Measurements from ENCODE around the gene CACNA1B. TPM values are rescaled to one million over a fixed set of nuclear protein-coding genes. Genes with fewer than 3 reads are reported as not detected.

CACNA1B gene
- total RNA-seq, 1 donor, result under 0.01 TPM

DNA sequence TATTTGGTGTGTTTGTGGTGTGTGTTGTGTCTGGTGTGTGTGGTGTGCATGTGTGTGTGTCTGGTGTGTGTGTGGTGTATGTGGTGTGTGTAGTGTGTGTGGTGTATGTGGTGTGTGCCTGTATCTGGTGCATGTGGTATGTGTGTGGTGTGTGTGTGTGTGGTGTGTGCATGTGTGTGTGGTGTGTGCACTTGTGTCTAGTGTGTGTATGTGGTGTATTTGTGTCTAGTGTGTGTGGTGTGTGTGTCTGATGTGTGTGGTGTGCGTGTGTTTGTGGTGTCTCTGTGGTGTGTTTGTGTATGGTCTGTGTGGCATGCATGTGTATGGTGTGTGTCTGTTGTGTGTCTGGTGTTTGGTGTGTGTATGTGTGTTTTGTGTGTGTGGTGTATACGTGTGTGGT lies 71.1 kb downstream of the CACNA1B start:
- Histone ChIP-seq H2AFZ (ENCODE audit: low read length) (no peak overlapping the region), H3K36me3 (ENCODE audit: insufficient read depth, low read length) (no peaks in the 10 kb centered on the region), H3K9me3 (ENCODE audit: low read depth, low read length) (peaks cover 6% of the 10 kb centered on the region), H3K27ac (ENCODE audit: low read depth, low read length) (no peak overlapping the region), H3K79me2 (ENCODE audit: insufficient read depth, low read length) (no peaks in the 10 kb centered on the region), H4K20me1 (ENCODE audit: insufficient read depth, low read length) (no peaks in the 10 kb centered on the region), H3K4me1 (ENCODE audit: insufficient read depth, low read length) (no peaks in the 10 kb centered on the region), H3K4me3 (ENCODE audit: insufficient read depth, low read length) (no peak overlapping the region), H3K4me2 (ENCODE audit: insufficient read depth, low read length) (no peak overlapping the region), H3K27me3 (ENCODE audit: insufficient read depth, low read length) (no peaks in the 10 kb centered on the region)
- TF ChIP-seq, protein P1, sequence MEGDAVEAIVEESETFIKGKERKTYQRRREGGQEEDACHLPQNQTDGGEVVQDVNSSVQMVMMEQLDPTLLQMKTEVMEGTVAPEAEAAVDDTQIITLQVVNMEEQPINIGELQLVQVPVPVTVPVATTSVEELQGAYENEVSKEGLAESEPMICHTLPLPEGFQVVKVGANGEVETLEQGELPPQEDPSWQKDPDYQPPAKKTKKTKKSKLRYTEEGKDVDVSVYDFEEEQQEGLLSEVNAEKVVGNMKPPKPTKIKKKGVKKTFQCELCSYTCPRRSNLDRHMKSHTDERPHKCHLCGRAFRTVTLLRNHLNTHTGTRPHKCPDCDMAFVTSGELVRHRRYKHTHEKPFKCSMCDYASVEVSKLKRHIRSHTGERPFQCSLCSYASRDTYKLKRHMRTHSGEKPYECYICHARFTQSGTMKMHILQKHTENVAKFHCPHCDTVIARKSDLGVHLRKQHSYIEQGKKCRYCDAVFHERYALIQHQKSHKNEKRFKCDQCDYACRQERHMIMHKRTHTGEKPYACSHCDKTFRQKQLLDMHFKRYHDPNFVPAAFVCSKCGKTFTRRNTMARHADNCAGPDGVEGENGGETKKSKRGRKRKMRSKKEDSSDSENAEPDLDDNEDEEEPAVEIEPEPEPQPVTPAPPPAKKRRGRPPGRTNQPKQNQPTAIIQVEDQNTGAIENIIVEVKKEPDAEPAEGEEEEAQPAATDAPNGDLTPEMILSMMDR (IDR thresholded peaks at IDR 0.05; ENCODE audit: extremely low read depth, low read depth, low read length), result no peak
- DNase-seq (ENCODE audit: insufficient read length, low spot score, missing footprints), result no peak

DNA sequence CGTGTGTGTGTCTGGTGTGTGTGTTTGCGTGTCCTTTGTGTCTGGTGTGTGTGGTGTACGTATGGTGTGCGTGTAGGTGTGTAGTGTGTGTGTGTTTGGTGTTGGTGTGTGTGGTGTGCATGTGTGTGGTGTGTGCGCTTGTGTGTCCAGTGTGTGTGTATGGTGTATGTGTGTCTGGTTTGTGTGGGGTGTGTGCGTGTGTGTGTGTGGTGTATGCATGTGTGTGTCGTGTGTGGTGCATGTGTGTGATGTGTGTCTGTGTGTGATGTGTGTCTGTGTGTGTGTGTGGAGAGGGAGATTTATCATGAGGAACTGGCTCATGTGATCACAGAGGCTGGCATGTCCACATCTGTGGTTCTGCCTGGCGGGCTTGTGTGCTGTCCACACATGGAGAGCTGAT lies 71.7 kb downstream of the CACNA1B start:
- Histone ChIP-seq H4K20me1 (ENCODE audit: insufficient read depth, low read length) (no peaks in the 10 kb centered on the region), H3K27me3 (ENCODE audit: insufficient read depth, low read length) (no peaks in the 10 kb centered on the region), H3K27ac (ENCODE audit: low read depth, low read length) (no peak overlapping the region), H3K4me3 (ENCODE audit: insufficient read depth, low read length) (no peak overlapping the region), H3K9me3 (ENCODE audit: low read depth, low read length) (peaks cover 6% of the 10 kb centered on the region), H3K4me1 (ENCODE audit: insufficient read depth, low read length) (no peaks in the 10 kb centered on the region), H3K36me3 (ENCODE audit: insufficient read depth, low read length) (no peaks in the 10 kb centered on the region), H3K79me2 (ENCODE audit: insufficient read depth, low read length) (no peaks in the 10 kb centered on the region), H2AFZ (ENCODE audit: low read length) (no peak overlapping the region), H3K4me2 (ENCODE audit: insufficient read depth, low read length) (no peak overlapping the region)
- TF ChIP-seq, protein P1 (IDR thresholded peaks at IDR 0.05; ENCODE audit: extremely low read depth, low read depth, low read length), result no peak
- DNase-seq (ENCODE audit: insufficient read length, low spot score, missing footprints), result peak; percentile 26

DNA sequence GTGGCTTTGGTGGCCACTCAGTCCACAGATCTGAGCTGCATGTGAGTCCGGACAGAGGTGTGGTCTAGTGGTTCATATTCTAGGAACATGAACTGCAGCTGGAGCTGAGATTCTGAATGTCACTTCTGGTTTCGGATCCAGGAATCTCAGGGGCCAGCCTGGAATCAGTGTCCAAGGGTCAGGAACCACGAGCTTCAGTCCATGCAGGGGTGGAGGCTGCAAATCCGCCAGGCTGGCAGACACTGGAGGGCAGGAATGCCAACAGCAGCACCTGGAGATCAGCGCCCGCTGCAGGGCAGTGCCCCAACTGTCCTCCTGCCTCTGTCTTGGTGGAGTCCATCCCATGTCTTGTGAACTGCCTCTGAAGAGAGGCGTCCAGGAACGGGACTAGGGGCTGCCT lies 73.5 kb downstream of the CACNA1B start:
- TF ChIP-seq, protein P1 (IDR thresholded peaks at IDR 0.05; ENCODE audit: extremely low read depth, low read depth, low read length), result no peak
- Histone ChIP-seq H2AFZ (ENCODE audit: low read length) (no peak overlapping the region), H4K20me1 (ENCODE audit: insufficient read depth, low read length) (no peaks in the 10 kb centered on the region), H3K4me1 (ENCODE audit: insufficient read depth, low read length) (no peaks in the 10 kb centered on the region), H3K36me3 (ENCODE audit: insufficient read depth, low read length) (no peaks in the 10 kb centered on the region), H3K27ac (ENCODE audit: low read depth, low read length) (no peak overlapping the region), H3K27me3 (ENCODE audit: insufficient read depth, low read length) (no peaks in the 10 kb centered on the region), H3K4me3 (ENCODE audit: insufficient read depth, low read length) (no peak overlapping the region), H3K9me3 (ENCODE audit: low read depth, low read length) (no peaks in the 10 kb centered on the region), H3K4me2 (ENCODE audit: insufficient read depth, low read length) (no peak overlapping the region), H3K79me2 (ENCODE audit: insufficient read depth, low read length) (no peaks in the 10 kb centered on the region)
- peak; percentile 3 for DNase-seq (ENCODE audit: insufficient read length, low spot score, missing footprints)

DNA sequence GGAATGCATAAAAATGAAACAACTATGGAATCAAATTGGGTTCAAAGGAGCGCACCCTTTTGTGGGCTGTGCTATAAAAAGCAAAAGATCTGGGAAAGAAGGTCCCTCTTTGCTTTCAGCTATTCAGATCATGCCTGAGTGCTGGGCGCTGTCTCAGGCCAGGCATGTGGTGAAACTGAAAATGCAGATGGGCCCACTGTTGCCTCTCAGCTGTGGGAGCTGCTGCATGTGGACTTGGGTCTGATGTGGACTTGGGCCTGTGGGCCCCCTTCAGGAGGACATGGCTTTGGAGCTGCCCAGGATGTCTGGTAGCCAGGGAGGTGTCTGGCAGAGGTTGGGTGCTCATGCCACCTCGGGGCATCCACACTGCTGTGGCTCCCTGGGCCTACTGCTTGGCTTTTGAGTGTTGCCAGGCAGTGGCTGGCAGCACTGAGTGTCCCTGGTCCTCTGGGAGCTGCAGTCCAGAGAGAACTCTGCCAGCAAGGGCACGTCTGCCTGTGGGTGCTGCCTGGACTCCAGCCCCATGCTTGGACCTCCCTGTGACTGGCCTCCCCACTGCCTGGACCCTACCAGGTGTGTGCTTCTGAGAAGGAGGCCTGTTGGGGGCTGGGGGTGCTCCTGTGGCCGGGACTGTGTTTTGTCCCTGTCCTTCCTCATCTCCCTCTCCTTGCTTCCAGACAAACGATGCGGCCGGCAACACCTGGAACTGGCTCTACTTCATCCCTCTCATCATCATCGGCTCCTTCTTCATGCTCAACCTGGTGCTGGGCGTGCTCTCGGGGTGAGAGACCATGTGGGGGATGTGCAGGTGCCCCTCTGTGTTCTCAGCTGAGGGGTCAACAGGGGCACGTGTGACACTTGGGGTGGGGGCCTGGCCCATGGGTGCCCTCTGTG lies 74.3 kb downstream of the CACNA1B start:
- Histone ChIP-seq H3K36me3 (ENCODE audit: insufficient read depth, low read length) (no peaks in the 10 kb centered on the region), H3K79me2 (ENCODE audit: insufficient read depth, low read length) (no peaks in the 10 kb centered on the region), H3K4me2 (ENCODE audit: insufficient read depth, low read length) (no peak overlapping the region), H3K27me3 (ENCODE audit: insufficient read depth, low read length) (no peaks in the 10 kb centered on the region), H2AFZ (ENCODE audit: low read length) (no peak overlapping the region), H3K27ac (ENCODE audit: low read depth, low read length) (no peak overlapping the region), H3K4me3 (ENCODE audit: insufficient read depth, low read length) (no peak overlapping the region), H3K4me1 (ENCODE audit: insufficient read depth, low read length) (no peaks in the 10 kb centered on the region), H3K9me3 (ENCODE audit: low read depth, low read length) (no peaks in the 10 kb centered on the region), H4K20me1 (ENCODE audit: insufficient read depth, low read length) (no peaks in the 10 kb centered on the region)
- TF ChIP-seq, protein P1 (IDR thresholded peaks at IDR 0.05; ENCODE audit: extremely low read depth, low read depth, low read length), result no peak
- peak; percentile 35 for DNase-seq (ENCODE audit: insufficient read length, low spot score, missing footprints)
